GM18873 (cell line): Measurements from ENCODE around the gene CDH8.
"Not testable (repeated sequence)": the region's sequence is repeated elsewhere in the genome, so short reads cannot be mapped to it uniquely, and the experiment has no call there.

ENCODE experiments used
- ATAC-seq: cut with Tn5 transposase; IDR thresholded peaks from one replicate; pipeline ENCODE4 v1.9.1; 2021; ENCODE audit warnings: mild to moderate bottlenecking, moderate library complexity, moderate number of reproducible peaks; ENCODE audit not compliant: unreplicated experiment, low FRiP score

Gene CDH8

GRCh38 chr16:61877436-61877835 lies 158.8 kb downstream of the CDH8 start:
- ATAC-seq, result no peak

GRCh38 chr16:61872778-61873119 lies 163.5 kb downstream of the CDH8 start:
- no peak for ATAC-seq

- ATAC-seq, result no peak
Observed at GRCh38 chr16:61871837-61872777, 164.1 kb downstream of the CDH8 start.

- no peak for ATAC-seq
Observed at GRCh38 chr16:61862221-61863155, 173.8 kb downstream of the CDH8 start.

GRCh38 chr16:61858988-61859387 lies 177.2 kb downstream of the CDH8 start:
- ATAC-seq, result no peak

- no peak for ATAC-seq
Observed at GRCh38 chr16:61842666-61843065, 193.6 kb downstream of the CDH8 start.

GRCh38 chr16:61836804-61837393 lies 199.3 kb downstream of the CDH8 start:
- no peak for ATAC-seq

- no peak for ATAC-seq
Observed at GRCh38 chr16:61834082-61834481, 202.2 kb downstream of the CDH8 start.

GRCh38 chr16:61831351-61831917 lies 204.8 kb downstream of the CDH8 start:
- ATAC-seq, result no peak

GRCh38 chr16:61829631-61830030 lies 206.6 kb downstream of the CDH8 start:
- ATAC-seq, result no peak

GRCh38 chr16:61823326-61823725 lies 212.9 kb downstream of the CDH8 start:
- no peak for ATAC-seq

GRCh38 chr16:61820820-61821219 lies 215.4 kb downstream of the CDH8 start:
- no peak for ATAC-seq

- ATAC-seq, result no peak
Observed at GRCh38 chr16:61820398-61820797, 215.8 kb downstream of the CDH8 start.

- no peak for ATAC-seq
Observed at GRCh38 chr16:61818850-61819249, 217.4 kb downstream of the CDH8 start.

GRCh38 chr16:61817583-61818278 lies 218.5 kb downstream of the CDH8 start:
- no peak for ATAC-seq

- no peak for ATAC-seq
Observed at GRCh38 chr16:61814726-61815347, 221.4 kb downstream of the CDH8 start.

GRCh38 chr16:61813339-61813738 lies 222.9 kb downstream of the CDH8 start:
- no peak for ATAC-seq

GRCh38 chr16:61812251-61812650 lies 224.0 kb downstream of the CDH8 start:
- no peak for ATAC-seq

- no peak for ATAC-seq
Observed at GRCh38 chr16:61807551-61807950, 228.7 kb downstream of the CDH8 start.

- ATAC-seq, result not testable (repeated sequence)
Observed at GRCh38 chr16:61801217-61801616, 235.0 kb downstream of the CDH8 start.
